ENCODE measurements around the gene MC3R.

The MC3R gene

DNA sequence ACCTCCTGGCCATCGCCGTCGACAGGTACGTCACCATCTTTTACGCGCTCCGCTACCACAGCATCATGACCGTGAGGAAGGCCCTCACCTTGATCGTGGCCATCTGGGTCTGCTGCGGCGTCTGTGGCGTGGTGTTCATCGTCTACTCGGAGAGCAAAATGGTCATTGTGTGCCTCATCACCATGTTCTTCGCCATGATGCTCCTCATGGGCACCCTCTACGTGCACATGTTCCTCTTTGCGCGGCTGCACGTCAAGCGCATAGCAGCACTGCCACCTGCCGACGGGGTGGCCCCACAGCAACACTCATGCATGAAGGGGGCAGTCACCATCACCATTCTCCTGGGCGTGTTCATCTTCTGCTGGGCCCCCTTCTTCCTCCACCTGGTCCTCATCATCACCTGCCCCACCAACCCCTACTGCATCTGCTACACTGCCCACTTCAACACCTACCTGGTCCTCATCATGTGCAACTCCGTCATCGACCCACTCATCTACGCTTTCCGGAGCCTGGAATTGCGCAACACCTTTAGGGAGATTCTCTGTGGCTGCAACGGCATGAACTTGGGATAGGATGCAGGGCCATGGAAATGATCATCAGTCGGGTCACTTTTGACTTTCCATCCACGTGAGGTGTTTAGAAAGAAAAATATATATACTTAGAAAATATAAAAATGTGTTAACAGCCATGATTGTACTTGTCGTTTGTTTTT is 868 bp downstream of the MC3R start:
- TF ChIP-seq CTCF (IDR thresholded peaks at IDR 0.05), result no peak
- Histone ChIP-seq H3K9me3 (no peaks in the 10 kb centered on the region), H3K27me3 (peaks cover 44% of the 10 kb centered on the region), H3K4me1 (ENCODE audit: control insufficient read depth in 1 of 2, insufficient read depth in 1 of 2, low read depth in 1 of 2, low read length in 1 of 2) (no peaks in the 10 kb centered on the region), H3K27ac (no peak overlapping the region), H3K36me3 (no peaks in the 10 kb centered on the region), H3K4me3 (ENCODE audit: low read depth in 1 of 2, low read length in 1 of 2) (no peak overlapping the region)

DNA sequence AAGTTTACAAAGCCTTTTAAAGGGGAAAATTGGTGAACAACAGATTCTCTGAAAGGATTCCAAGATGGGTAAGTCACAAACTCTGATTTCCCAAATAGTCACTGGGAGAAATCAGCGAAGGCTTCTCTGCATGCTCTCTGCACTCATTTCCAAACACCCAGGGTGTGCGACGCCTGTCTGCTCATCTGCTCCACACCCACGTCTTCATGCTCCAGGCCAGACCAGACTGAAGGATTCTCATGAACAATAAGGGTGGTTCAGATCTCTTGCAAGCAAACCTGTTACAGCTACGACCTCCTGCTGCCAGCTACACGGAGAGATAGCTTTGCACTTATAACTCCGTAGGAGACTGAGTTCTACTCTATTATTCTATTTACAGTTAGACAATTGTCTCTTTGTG is 1.4 kb downstream of the MC3R start:
- no peak for TF ChIP-seq CTCF (IDR thresholded peaks at IDR 0.05)
- Histone ChIP-seq H3K9me3 (no peaks in the 10 kb centered on the region), H3K27ac (no peak overlapping the region), H3K4me3 (ENCODE audit: low read depth in 1 of 2, low read length in 1 of 2) (no peak overlapping the region), H3K4me1 (ENCODE audit: control insufficient read depth in 1 of 2, insufficient read depth in 1 of 2, low read depth in 1 of 2, low read length in 1 of 2) (no peaks in the 10 kb centered on the region), H3K27me3 (peaks cover 44% of the 10 kb centered on the region), H3K36me3 (no peaks in the 10 kb centered on the region)

DNA sequence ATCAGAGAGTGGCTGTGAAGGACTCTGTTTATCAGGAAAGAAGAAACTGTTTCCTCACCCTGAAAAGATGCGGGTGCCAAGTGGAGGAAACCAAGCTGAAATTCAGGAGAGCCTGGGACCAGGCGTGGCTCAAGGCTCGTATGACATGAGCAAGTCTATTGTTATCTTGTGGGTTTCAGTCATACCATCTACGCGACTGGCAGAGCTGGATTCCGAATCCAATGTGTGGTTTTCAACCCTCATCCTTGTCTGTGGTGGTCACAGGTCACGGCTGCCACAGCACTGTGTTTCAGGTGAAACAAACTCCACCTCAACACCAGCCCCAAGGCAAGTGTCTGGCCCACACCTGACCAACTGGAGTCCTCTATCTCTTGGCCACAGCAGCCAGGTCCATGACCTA is 9.1 kb downstream of the MC3R start:
- Histone ChIP-seq H3K4me1 (ENCODE audit: control insufficient read depth in 1 of 2, insufficient read depth in 1 of 2, low read depth in 1 of 2, low read length in 1 of 2) (no peaks in the 10 kb centered on the region), H3K9me3 (no peaks in the 10 kb centered on the region), H3K4me3 (ENCODE audit: low read depth in 1 of 2, low read length in 1 of 2) (no peak overlapping the region), H3K36me3 (no peaks in the 10 kb centered on the region), H3K27ac (no peak overlapping the region), H3K27me3 (peaks cover 12% of the 10 kb centered on the region)
- no peak for TF ChIP-seq CTCF (IDR thresholded peaks at IDR 0.05)

DNA sequence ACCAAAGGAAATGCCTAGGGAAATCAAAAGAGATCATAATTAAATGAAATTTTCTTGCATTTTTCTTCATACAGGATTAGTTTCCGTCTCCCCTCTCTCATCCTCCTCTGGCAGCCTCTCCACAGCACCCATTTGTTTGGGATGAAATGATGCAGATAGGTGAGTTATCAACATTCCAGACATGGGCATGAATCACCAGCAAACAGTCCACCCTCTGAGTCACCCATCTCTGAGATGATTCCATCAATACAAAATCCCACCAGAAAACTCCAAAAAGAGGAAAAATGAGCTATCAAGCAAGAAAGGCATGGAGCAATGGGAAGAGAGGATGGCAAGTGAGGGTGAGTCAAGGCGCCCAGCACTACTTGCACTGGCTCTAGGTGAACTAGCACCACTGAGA is 11.4 kb downstream of the MC3R start:
- no peaks in the 10 kb centered on the region for H3K9me3 ChIP-seq
- no peak overlapping the region for H3K27ac ChIP-seq
- H3K27me3 ChIP-seq, result no peaks in the 10 kb centered on the region
- no peak for TF ChIP-seq CTCF (IDR thresholded peaks at IDR 0.05)
- no peaks in the 10 kb centered on the region for H3K36me3 ChIP-seq
- no peak overlapping the region for H3K4me3 ChIP-seq (ENCODE audit: low read depth in 1 of 2, low read length in 1 of 2)
- H3K4me1 ChIP-seq (ENCODE audit: control insufficient read depth in 1 of 2, insufficient read depth in 1 of 2, low read depth in 1 of 2, low read length in 1 of 2), result no peaks in the 10 kb centered on the region

- no peak overlapping the region for H3K4me3 ChIP-seq (ENCODE audit: low read depth in 1 of 2, low read length in 1 of 2)
- TF ChIP-seq CTCF (IDR thresholded peaks at IDR 0.05), result no peak
- no peaks in the 10 kb centered on the region for H3K36me3 ChIP-seq
- H3K27me3 ChIP-seq, result no peaks in the 10 kb centered on the region
- H3K27ac ChIP-seq, result no peak overlapping the region
- no peaks in the 10 kb centered on the region for H3K4me1 ChIP-seq (ENCODE audit: control insufficient read depth in 1 of 2, insufficient read depth in 1 of 2, low read depth in 1 of 2, low read length in 1 of 2)
- no peaks in the 10 kb centered on the region for H3K9me3 ChIP-seq
These were observed 20.0 kb downstream of the MC3R start for GRCh38 chr20:56268536-56268935.
